ENCODE data around the gene CACNA2D2.

- TF ChIP-seq CTCF (IDR thresholded peaks at IDR 0.05; ENCODE audit: insufficient read depth, low read length) (no peak), POLR2AphosphoS5 (IDR thresholded peaks at IDR 0.05; ENCODE audit: low read depth) (no peak), SPI1 (IDR thresholded peaks at IDR 0.05; ENCODE audit: borderline replicate concordance, low read depth) (no peak), GABPA (IDR thresholded peaks at IDR 0.05; ENCODE audit: low read depth) (no peak)
Observed at GRCh38 chr3:50428007-50428633, 75.3 kb downstream of the CACNA2D2 start.
